Caco-2 (cell line): Measurements from ENCODE around the gene GRIFIN. TPM values are rescaled to one million over a fixed set of nuclear protein-coding genes. Genes with fewer than 3 reads are reported as not detected.

Experiments
- BruUV-seq: library from RNA; stranded (reverse); fragments of 400-500 nt; replicated peaks from 2 replicates; lab custom pipeline; 2021; lab: Mats Ljungman, UMichigan
- CTCF ChIA-PET: fragments of 300-600 bp; sonication (Branson Sonifier 250); formaldehyde crosslinking; loops from one replicate; lab custom pipeline; 2022; ENCODE audit warnings: antibody characterized with exemption; lab: Charles Lee
- POLR2A ChIA-PET: fragments of 300-600 bp; sonication (Branson Sonifier 250); formaldehyde crosslinking; loops from one replicate; lab custom pipeline; 2022; ENCODE audit warnings: antibody characterized with exemption; lab: Charles Lee
- DNase-seq, 2 experiments: peaks; one replicate each; pipeline versions ENCODE4 v3.0.0 to v3.0.0-alpha.2; 2020 to 2022
- H3K27me3 ChIP-seq: replicated peaks from 2 replicates; pipeline ENCODE4 v1.6.0; 2011; ENCODE audit warnings: low read length; ENCODE audit not compliant: control insufficient read depth, insufficient read depth
- H3K36me3 ChIP-seq: 2 replicates; pipeline ENCODE4 v1.5.1; 2011; ENCODE audit warnings: low read length; ENCODE audit not compliant: control insufficient read depth, insufficient read depth
- H3K4me1 ChIP-seq: fragments of 250-450 bp; sonication (Bioruptor Pico); 2 replicates; pipeline ENCODE4 v1.5.1; 2020; ENCODE audit warnings: mild to moderate bottlenecking
- H3K4me3 ChIP-seq: 2 replicates; pipeline ENCODE4 v1.5.1; 2011; ENCODE audit warnings: low read depth, mild to moderate bottlenecking, control low read depth, low read length
- H3K9me3 ChIP-seq: fragments of 250-450 bp; sonication (Bioruptor Pico); 2 replicates; pipeline ENCODE4 v1.5.1; 2020; ENCODE audit warnings: mild to moderate bottlenecking, moderate library complexity
- H3K27ac Mint-ChIP-seq: one replicate; pipeline ENCODE4 v1.8.0; 2022; ENCODE audit warnings: mixed read lengths; ENCODE audit not compliant: unreplicated experiment
- H3K27me3 Mint-ChIP-seq: one replicate; pipeline ENCODE4 v1.8.0; 2022; ENCODE audit warnings: mixed read lengths; ENCODE audit not compliant: insufficient read depth, unreplicated experiment
- H3K36me3 Mint-ChIP-seq: one replicate; pipeline ENCODE4 v1.8.0; 2022; ENCODE audit warnings: mild to moderate bottlenecking, mixed read lengths; ENCODE audit not compliant: insufficient read depth, unreplicated experiment
- H3K4me1 Mint-ChIP-seq: one replicate; pipeline ENCODE4 v1.8.0; 2022; ENCODE audit warnings: low read depth, mixed read lengths; ENCODE audit not compliant: unreplicated experiment
- H3K4me3 Mint-ChIP-seq: one replicate; pipeline ENCODE4 v1.8.0; 2022; ENCODE audit warnings: mild to moderate bottlenecking, moderate library complexity, mixed read lengths; ENCODE audit not compliant: unreplicated experiment
- H3K9me3 Mint-ChIP-seq: one replicate; pipeline ENCODE4 v1.8.0; 2022; ENCODE audit warnings: mixed read lengths; ENCODE audit not compliant: unreplicated experiment
- CTCF ChIP-seq, 2 experiments: fragments of 200-600 bp in 1 of 2; IDR thresholded peaks; 1 replicate in 1 of 2; 2 replicates in 1 of 2; pipeline versions ENCODE4 v1.5.1 to v1.8.0; 2011 to 2022; ENCODE audit warnings: antibody characterized with exemption in 1 of 2, control low read depth in 1 of 2, inconsistent platforms in 1 of 2, low read depth in 1 of 2, low read length in 1 of 2, mild to moderate bottlenecking in 1 of 2, moderate library complexity in 1 of 2; ENCODE audit not compliant: insufficient read depth in 1 of 2, severe bottlenecking in 1 of 2, unreplicated experiment in 1 of 2
- intact Hi-C: fragments of 100-400 bp; cut with micrococcal nuclease; formaldehyde crosslinking; loops from one replicate; pipeline ENCODE4 v1.10.0; 2022; ENCODE audit not compliant: unreplicated experiment
- total RNA-seq: library from RNA; stranded (reverse); gene quantifications from 2 replicates; pipeline ENCODE4 v1.2.3, GENCODE V29; 2022

Gene GRIFIN
- total RNA-seq, 1 experiment from 2014 or later = not detected

DNA sequence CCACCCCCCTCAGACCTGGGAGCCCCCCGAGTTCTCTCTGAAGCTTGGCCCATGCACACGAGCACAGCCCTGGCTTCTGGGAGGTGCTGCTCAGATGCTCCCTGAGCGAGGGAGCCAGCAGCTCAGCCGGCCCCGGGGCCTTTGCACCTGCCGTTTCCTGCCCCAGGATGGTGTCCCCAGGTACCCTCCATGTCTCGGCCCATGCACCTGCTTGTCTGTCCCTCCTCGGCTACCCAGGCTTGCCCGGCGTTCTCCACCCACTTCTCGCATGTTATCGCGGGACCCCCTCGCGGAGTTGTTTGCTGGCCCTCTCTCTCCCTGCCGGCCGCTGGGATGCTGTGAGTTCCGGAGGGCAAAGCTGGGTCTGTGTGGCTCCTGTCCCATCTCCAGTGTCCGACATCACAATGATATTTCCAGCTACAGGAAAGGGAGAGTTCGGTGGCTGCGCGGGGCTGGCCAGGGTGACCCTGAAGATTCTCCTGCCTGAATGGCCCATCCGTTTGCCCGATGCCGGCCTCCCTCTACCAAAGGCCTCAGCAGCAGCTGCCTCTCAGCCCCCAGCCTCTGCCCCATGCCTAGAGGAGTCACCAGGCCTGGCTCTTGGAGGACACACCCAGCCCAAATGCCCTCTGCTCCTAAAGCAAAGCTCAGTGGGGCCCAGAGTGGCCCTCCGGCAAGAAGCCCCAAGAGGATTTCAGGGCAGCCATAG is 31.2 kb upstream of the GRIFIN start:
- H3K9me3 ChIP-seq = no peaks in the 10 kb centered on the region
- intact Hi-C loops = no loop called here
- ChIA-PET CTCF (no interaction called here), POLR2A (interaction anchor here (0.6 kb wide), 1 partner anchor 480 kb away, joined by 3 read pairs; no protein-coding TSS in a partner anchor)
- H3K4me3 Mint-ChIP-seq = no peak overlapping the region
- TF ChIP-seq CTCF (IDR thresholded peaks at IDR 0.05; ENCODE audit: insufficient read depth in 1 of 2, low read depth in 1 of 2, low read length in 1 of 2, severe bottlenecking in 1 of 2, unreplicated experiment in 1 of 2) = no peak
- no peaks in the 10 kb centered on the region for H3K4me1 Mint-ChIP-seq
- no peak overlapping the region for H3K27ac Mint-ChIP-seq
- no peak for DNase-seq
- H3K4me3 ChIP-seq = no peak overlapping the region
- no TSS peak for BruUV-seq
- peaks cover 13% of the 10 kb centered on the region for H3K4me1 ChIP-seq
- H3K36me3 Mint-ChIP-seq = no peaks in the 10 kb centered on the region
- no peaks in the 10 kb centered on the region for H3K36me3 ChIP-seq
- H3K27me3 ChIP-seq = no peaks in the 10 kb centered on the region
- H3K27me3 Mint-ChIP-seq = no peaks in the 10 kb centered on the region
- no peaks in the 10 kb centered on the region for H3K9me3 Mint-ChIP-seq

GRCh38 chr7:2505401-2505800 is 29.2 kb upstream of the GRIFIN start:
- no peaks in the 10 kb centered on the region for H3K27me3 ChIP-seq
- no peak for TF ChIP-seq CTCF (IDR thresholded peaks at IDR 0.05; ENCODE audit: insufficient read depth in 1 of 2, low read depth in 1 of 2, low read length in 1 of 2, severe bottlenecking in 1 of 2, unreplicated experiment in 1 of 2)
- no TSS peak for BruUV-seq
- CTCF ChIA-PET = interaction anchor here (1.7 kb wide), 1 partner anchor 37 kb away, joined by 3 read pairs; no protein-coding TSS in a partner anchor
- no peaks in the 10 kb centered on the region for H3K9me3 Mint-ChIP-seq
- H3K4me3 Mint-ChIP-seq = no peak overlapping the region
- no peaks in the 10 kb centered on the region for H3K36me3 ChIP-seq
- H3K27ac Mint-ChIP-seq = no peak overlapping the region
- H3K27me3 Mint-ChIP-seq = no peaks in the 10 kb centered on the region
- H3K4me1 ChIP-seq = no peaks in the 10 kb centered on the region
- no peak overlapping the region for H3K4me3 ChIP-seq
- no peak for DNase-seq
- H3K4me1 Mint-ChIP-seq = no peaks in the 10 kb centered on the region
- no peaks in the 10 kb centered on the region for H3K9me3 ChIP-seq
- no peaks in the 10 kb centered on the region for H3K36me3 Mint-ChIP-seq
- POLR2A ChIA-PET = no interaction called here
- intact Hi-C loops = no loop called here

- DNase-seq = no peak
- H3K9me3 ChIP-seq = no peaks in the 10 kb centered on the region
- Mint-ChIP-seq H3K27me3 (no peaks in the 10 kb centered on the region), H3K9me3 (no peaks in the 10 kb centered on the region), H3K36me3 (no peaks in the 10 kb centered on the region), H3K4me1 (no peaks in the 10 kb centered on the region), H3K27ac (no peak overlapping the region), H3K4me3 (no peak overlapping the region)
- ChIA-PET POLR2A (no interaction called here), CTCF (interaction anchor here (1.7 kb wide), 1 partner anchor 36 kb away, joined by 3 read pairs; no protein-coding TSS in a partner anchor)
- no peaks in the 10 kb centered on the region for H3K27me3 ChIP-seq
- no peaks in the 10 kb centered on the region for H3K4me1 ChIP-seq
- intact Hi-C loops = no loop called here
- no peak overlapping the region for H3K4me3 ChIP-seq
- no peaks in the 10 kb centered on the region for H3K36me3 ChIP-seq
- TF ChIP-seq CTCF (IDR thresholded peaks at IDR 0.05; ENCODE audit: insufficient read depth in 1 of 2, low read depth in 1 of 2, low read length in 1 of 2, severe bottlenecking in 1 of 2, unreplicated experiment in 1 of 2) = no peak
- no TSS peak for BruUV-seq
Measured at GRCh38 chr7:2504889-2505375, 28.7 kb upstream of the GRIFIN start.
